D721Med (cell line): ENCODE results near the gene PPP3R2.

ENCODE experiments used
- DNase-seq: peaks from one replicate; pipeline ENCODE4 v3.0.0; 2011; ENCODE audit warnings: low spot score; ENCODE audit not compliant: insufficient read length
- FAIRE-seq: peaks from 2 replicates; lab custom pipeline; 2011; peaks lifted over from hg19 to GRCh38; lab: Jason Lieb, UNC
- TF ChIP-seq, protein P1 (sequence below): IDR thresholded peaks from 2 replicates; pipeline ENCODE4 v1.5.1; 2012; ENCODE audit warnings: mild to moderate bottlenecking, control low read depth; ENCODE audit not compliant: insufficient read depth; ENCODE audit errors: missing control alignments

Gene PPP3R2, protein sequence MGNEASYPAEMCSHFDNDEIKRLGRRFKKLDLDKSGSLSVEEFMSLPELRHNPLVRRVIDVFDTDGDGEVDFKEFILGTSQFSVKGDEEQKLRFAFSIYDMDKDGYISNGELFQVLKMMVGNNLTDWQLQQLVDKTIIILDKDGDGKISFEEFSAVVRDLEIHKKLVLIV

DNA sequence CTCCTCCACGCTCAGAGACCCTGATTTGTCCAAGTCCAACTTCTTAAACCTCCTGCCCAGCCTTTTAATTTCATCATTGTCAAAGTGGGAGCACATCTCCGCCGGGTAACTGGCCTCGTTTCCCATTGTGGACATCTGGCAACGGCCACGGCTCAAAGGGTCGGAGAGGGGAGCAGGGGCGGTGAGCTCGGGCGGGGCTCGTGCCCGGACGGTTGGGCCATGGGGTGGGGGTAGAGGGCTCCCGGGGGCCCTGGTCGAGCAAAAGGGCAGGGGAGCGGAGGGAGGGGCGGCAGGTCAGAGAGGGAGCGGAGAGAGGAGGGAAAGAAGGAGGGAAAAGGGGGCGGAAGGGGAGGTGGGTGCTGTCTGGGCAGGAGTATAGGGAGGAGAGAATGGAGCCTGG is at the start of gene PPP3R2:
PPP3R2 (minus strand) TSS at position 174 of the 400 bp plus-strand sequence; CDS start at position 126, 48 bp downstream.
- DNase-seq (no peak), FAIRE-seq (no peak)
- TF ChIP-seq, protein P1, sequence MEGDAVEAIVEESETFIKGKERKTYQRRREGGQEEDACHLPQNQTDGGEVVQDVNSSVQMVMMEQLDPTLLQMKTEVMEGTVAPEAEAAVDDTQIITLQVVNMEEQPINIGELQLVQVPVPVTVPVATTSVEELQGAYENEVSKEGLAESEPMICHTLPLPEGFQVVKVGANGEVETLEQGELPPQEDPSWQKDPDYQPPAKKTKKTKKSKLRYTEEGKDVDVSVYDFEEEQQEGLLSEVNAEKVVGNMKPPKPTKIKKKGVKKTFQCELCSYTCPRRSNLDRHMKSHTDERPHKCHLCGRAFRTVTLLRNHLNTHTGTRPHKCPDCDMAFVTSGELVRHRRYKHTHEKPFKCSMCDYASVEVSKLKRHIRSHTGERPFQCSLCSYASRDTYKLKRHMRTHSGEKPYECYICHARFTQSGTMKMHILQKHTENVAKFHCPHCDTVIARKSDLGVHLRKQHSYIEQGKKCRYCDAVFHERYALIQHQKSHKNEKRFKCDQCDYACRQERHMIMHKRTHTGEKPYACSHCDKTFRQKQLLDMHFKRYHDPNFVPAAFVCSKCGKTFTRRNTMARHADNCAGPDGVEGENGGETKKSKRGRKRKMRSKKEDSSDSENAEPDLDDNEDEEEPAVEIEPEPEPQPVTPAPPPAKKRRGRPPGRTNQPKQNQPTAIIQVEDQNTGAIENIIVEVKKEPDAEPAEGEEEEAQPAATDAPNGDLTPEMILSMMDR, result no peak

DNA sequence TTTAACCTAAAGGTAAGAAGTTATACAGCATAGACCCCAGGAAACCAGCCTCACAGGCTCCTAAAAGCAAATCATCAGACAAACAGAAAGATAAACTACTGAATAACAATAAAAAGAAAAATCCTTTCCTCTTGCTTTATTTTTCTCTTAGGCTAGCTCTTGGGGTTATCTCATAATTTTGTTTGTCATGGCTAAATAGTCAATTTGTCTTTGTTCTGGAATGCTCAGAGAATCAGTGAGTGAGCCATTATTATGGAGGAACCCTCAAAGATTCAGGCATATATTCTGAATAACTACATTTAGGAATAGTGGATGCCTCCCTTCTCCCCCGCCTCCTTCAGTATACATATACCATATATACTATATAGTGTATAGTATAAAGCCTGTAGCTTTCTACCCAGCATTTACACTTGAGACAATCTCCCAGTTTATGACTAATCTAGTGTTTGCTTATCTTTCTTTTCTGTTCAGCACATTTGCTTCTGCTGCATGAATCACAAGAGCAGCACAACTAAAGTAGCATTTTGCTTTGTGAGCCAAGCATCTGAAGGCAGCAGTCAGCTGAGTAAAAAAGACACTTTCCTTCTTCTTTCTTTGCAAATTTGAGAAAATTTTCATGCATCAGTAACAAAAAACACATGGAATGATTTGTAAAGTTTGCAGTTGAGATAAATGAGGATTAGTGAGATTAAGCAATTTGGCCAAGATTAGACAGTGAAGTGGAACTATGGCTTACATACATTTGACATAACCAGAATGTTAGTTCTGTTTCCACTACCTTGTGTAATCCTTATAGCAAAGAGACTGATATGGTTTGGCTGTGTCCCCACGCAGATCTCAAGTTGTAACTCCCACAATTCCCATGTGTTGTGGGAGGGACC is 45.3 kb upstream of the PPP3R2 start:
- TF ChIP-seq, protein P1, result no peak
- DNase-seq, result no peak
- no peak for FAIRE-seq

DNA sequence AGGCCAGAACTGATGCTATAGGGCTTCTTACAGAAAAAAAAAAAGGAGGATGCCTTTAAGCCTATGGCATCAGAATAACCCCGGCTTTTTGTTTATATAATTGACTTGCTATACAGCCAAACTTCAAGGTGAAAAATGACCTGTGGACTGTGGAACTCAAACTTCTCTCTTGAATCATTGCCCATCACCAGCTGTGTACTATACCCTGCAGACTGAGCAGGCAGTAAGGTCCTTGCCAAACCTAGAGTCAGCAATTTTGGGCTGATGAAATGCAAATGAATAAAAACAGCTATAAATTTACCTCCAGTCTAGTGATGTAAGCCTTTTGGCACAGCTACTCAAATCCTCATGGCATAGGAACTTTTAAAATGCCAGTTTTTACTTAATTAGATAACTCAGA is 44.5 kb upstream of the PPP3R2 start:
- no peak for FAIRE-seq
- no peak for DNase-seq
- TF ChIP-seq, protein P1, result no peak

DNA sequence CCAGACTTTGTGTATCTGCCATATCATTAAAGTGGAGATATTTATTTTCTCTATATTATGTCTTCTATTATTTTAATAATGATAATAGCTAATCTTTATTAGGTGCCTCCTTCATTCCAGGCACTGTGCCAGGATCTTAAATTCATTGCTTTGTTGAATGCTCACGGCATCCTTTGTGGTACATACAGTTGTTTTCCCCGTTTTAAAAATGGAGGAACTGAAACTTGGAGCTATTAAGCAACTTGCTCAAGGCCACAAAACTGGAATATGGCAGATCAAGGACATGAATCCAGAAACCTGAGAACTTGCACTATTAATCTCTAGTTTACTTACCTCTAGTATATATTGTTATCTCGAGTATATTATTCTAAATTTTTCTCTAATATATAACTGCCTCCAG is 41.5 kb upstream of the PPP3R2 start:
- no peak for DNase-seq
- FAIRE-seq, result no peak
- TF ChIP-seq, protein P1, result no peak

DNA sequence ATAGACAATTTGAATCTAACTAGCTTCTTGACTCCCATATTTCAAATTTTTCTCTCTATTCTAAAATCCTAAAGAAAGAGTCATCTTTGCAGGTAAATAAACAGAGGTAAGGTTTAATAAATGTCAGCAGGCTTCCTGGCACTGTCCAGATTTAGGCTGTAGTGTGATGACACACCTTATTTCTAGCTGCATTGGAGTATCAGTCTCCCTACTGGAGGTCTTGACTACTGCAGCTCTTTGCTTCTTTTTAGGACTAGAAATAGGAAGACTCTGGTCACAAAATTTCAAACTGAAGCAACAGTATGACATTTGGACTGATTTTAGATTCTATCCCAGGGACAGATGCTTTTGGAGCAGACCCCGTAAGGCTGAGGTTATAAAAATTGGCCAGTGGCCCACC is 40.7 kb upstream of the PPP3R2 start:
- DNase-seq (no peak), FAIRE-seq (no peak)
- TF ChIP-seq, protein P1, result no peak

DNA sequence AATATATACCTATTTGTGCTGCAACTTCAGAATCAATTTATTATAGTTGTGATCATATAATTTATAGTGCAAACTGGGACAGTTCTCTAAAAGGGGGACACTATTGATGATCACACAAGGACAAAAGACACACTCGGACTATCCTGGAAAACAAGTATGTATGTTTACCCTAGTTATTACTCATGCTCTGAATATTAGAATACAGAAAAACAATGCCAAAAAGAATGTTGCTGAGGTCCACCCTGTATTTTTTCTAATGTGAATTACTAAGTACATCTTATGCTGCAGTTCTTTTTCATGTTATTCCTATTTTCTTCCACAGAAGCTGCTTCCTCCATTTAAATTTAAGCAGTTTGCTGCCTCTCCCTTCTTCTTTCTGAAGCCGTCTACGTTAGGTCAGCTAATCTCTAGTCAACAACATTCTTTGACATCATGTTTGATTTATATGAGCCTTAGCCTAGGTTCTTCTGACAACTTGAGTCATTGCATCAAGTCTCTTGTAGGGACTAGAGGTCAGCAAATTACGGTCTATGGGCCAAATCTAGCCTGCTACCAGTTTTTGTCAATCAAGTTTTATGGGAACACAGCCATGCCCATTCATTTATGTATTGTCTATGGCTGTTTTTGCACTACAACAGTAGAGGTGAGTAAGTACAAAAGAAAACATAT is 40.1 kb upstream of the PPP3R2 start:
- FAIRE-seq, result no peak
- TF ChIP-seq, protein P1, result no peak
- DNase-seq, result no peak
